ENCODE measurements around the gene RTN4R.
"Not testable (repeated sequence)": the region's sequence is repeated elsewhere in the genome, so short reads cannot be mapped to it uniquely, and the experiment has no call there.

RTN4R gene

GRCh38 chr22:20305894-20306645, 38.0 kb upstream of the RTN4R start:
- DNase-seq (ENCODE audit: low spot score), result no peak

- DNase-seq (ENCODE audit: low spot score), result not testable (repeated sequence)
Measured at GRCh38 chr22:20305230-20305893, 37.2 kb upstream of the RTN4R start.

GRCh38 chr22:20304646-20305045, 36.5 kb upstream of the RTN4R start:
- DNase-seq (ENCODE audit: low spot score), result no peak

GRCh38 chr22:20303229-20303534, 35.1 kb upstream of the RTN4R start:
- not testable (repeated sequence) for DNase-seq (ENCODE audit: low spot score)

GRCh38 chr22:20302438-20303228, 34.5 kb upstream of the RTN4R start:
- no peak for DNase-seq (ENCODE audit: low spot score)

GRCh38 chr22:20299746-20300136, 31.6 kb upstream of the RTN4R start:
- DNase-seq (ENCODE audit: low spot score), result no peak

- DNase-seq (ENCODE audit: low spot score), result peak; percentile 74
Measured at GRCh38 chr22:20298803-20299745, 31.0 kb upstream of the RTN4R start.

- no peak for DNase-seq (ENCODE audit: low spot score)
Measured at GRCh38 chr22:20298110-20298802, 30.1 kb upstream of the RTN4R start.

- no peak for DNase-seq (ENCODE audit: low spot score)
Measured at GRCh38 chr22:20297414-20298109, 29.4 kb upstream of the RTN4R start.

- no peak for DNase-seq (ENCODE audit: low spot score)
Measured at GRCh38 chr22:20296598-20296997, 28.5 kb upstream of the RTN4R start.

- no peak for DNase-seq (ENCODE audit: low spot score)
Measured at GRCh38 chr22:20295262-20296064, 27.3 kb upstream of the RTN4R start.

- no peak for DNase-seq (ENCODE audit: low spot score)
Measured at GRCh38 chr22:20292673-20293232, 24.6 kb upstream of the RTN4R start.

- no peak for DNase-seq (ENCODE audit: low spot score)
Measured at GRCh38 chr22:20292108-20292507, 24.0 kb upstream of the RTN4R start.

- no peak for DNase-seq (ENCODE audit: low spot score)
Measured at GRCh38 chr22:20291604-20292063, 23.5 kb upstream of the RTN4R start.

- DNase-seq (ENCODE audit: low spot score), result no peak
Measured at GRCh38 chr22:20291249-20291586, 23.1 kb upstream of the RTN4R start.

GRCh38 chr22:20290578-20291248, 22.6 kb upstream of the RTN4R start:
- no peak for DNase-seq (ENCODE audit: low spot score)

- DNase-seq (ENCODE audit: low spot score), result no peak
Measured at GRCh38 chr22:20290045-20290392, 21.9 kb upstream of the RTN4R start.

GRCh38 chr22:20289182-20290044, 21.3 kb upstream of the RTN4R start:
- DNase-seq (ENCODE audit: low spot score), result not testable (repeated sequence)
